ES-I3 (cell line): Measurements from ENCODE around the gene MMP11.

ENCODE experiments used
- H3K36me3 ChIP-seq: 2 replicates; pipeline ENCODE4 v1.6.1; 2013; ENCODE audit warnings: mild to moderate bottlenecking, low read length, control low read depth, moderate library complexity; ENCODE audit not compliant: insufficient read depth
- H3K4me1 ChIP-seq: 2 replicates; pipeline ENCODE4 v1.6.1; 2013; ENCODE audit warnings: mild to moderate bottlenecking, control low read depth, low read length; ENCODE audit not compliant: insufficient read depth
- H3K9ac ChIP-seq: 2 replicates; pipeline ENCODE4 v1.6.1; 2013; ENCODE audit warnings: low read depth, mild to moderate bottlenecking, low read length, moderate library complexity
- H3K9me3 ChIP-seq: 2 replicates; pipeline ENCODE4 v1.6.1; 2013; ENCODE audit warnings: mild to moderate bottlenecking, low read length, moderate library complexity; ENCODE audit not compliant: control insufficient read depth, insufficient read depth

Gene MMP11

DNA sequence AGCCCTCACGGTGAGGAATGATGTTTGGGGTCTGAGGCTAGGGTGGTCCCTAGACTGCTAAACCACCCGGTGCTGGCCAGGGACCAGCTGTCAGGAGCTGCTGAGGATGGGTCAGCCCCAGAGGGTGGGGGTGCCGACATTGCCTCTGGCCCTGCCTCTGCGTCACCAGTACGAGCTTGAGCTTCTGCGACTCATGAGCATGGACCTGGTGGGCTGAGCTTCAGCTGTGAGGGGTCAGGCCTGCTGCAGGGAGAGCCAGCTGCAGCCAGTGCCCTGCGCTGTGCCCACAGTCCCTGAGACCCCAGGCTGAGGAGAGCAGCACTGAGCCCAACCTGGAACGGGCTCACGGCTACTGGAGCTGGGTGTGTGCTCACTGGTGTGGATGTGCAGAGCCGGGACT lies 59.1 kb downstream of the MMP11 start:
- Histone ChIP-seq H3K9ac (no peak overlapping the region), H3K4me1 (no peaks in the 10 kb centered on the region; the same call in 1 of the 2 replicates), H3K36me3 (peaks cover 7% of the 10 kb centered on the region; the same call in 1 of the 2 replicates)

DNA sequence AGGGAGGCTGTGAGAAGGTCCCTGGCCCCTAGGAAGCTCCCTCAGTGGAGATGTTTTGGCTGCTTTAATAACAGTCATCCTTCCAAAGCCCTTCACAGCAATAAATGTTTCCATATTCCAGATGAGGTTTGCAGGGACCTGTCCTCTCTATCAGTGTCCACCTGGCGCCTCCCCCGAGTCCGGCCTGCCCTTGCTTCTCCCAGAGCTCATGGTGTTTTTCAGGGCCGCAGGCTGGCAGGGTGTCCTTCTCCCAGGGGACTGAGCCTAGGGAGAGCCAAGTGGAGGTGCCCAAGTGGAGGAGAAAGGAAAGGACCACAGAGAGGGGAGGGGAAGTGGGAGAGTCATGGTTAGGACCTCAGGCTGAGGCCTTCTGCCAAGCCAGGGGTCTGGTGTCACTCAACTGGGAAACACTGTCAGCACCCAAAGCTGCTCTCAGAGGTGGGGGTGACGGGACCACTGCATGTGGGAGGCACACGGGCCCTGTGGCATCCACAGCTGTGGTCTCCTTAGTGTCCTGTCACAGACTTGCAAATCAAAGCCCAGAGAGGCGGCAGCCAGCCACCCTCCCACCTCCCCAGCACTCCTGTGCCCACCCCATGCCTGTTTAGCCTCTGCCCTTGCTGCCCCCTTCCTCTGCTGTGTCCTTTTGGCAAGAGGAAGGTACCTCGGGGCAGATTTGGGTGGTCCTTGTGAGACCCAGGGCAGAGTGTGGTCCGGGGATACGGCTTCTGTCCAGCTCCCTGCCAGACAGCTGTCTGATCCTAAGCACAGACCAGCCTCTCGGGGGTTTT lies 59.8 kb downstream of the MMP11 start:
- no peaks in the 10 kb centered on the region for H3K4me1 ChIP-seq
- H3K36me3 ChIP-seq = peaks cover under 1% of the 10 kb centered on the region; the same call in 1 of the 2 replicates
- no peaks in the 10 kb centered on the region for H3K9me3 ChIP-seq
- H3K9ac ChIP-seq = no peak overlapping the region

More for the DNA sequence above, 59.1 kb downstream of the MMP11 start:
- no peaks in the 10 kb centered on the region for H3K9me3 ChIP-seq

GRCh38 chr22:23833017-23833751 lies 60.5 kb downstream of the MMP11 start:
- Histone ChIP-seq H3K36me3 (no peaks in the 10 kb centered on the region; the same call in 1 of the 2 replicates), H3K4me1 (no peaks in the 10 kb centered on the region), H3K9ac (no peak overlapping the region), H3K9me3 (no peaks in the 10 kb centered on the region)
